ENCODE data around the gene MAD1L1.

DNA sequence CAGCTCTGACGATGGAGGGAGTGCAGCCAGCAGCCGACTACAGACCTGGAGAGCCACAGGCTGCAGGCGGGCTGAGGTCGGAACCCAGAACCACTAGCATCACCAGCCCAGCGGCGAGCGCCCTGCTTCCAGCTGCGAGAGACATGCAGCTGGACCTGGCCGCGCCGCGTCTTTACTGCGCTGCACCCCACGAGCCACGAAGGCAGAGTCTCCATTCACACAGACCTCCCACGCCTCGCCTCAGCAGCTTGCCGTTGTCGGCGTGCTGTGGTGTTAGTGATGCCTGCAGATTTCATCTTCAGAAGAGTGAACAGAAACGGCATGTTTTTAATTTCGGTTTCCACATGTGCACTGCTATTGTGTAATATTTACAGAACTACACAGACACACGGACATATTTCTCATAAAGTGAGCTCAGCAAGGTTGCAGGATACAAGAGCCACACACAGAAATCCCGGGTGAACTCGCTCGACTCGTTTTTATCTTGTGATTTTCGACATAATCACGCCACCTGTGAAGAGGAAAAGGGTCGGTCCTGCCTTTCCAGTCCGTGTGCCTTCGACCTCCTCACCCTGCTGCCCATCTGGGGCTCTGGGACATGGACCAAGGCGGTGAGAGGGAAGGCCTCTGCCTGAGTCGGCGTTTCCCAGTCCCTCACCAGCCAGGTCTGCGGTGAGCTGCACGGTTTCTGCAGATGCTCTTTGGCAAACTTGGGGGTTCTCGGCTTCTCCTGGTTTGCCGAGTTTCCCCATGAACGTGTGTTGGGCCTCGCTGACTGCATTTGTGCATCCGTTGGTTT is 310.5 kb downstream of the MAD1L1 start:
- TF ChIP-seq POLR2AphosphoS5 (IDR thresholded peaks at IDR 0.05) (no peak), EP300 (IDR thresholded peaks at IDR 0.05) (no peak), POLR2A (IDR thresholded peaks at IDR 0.05) (no peak)
- TF ChIP-seq, protein P1, sequence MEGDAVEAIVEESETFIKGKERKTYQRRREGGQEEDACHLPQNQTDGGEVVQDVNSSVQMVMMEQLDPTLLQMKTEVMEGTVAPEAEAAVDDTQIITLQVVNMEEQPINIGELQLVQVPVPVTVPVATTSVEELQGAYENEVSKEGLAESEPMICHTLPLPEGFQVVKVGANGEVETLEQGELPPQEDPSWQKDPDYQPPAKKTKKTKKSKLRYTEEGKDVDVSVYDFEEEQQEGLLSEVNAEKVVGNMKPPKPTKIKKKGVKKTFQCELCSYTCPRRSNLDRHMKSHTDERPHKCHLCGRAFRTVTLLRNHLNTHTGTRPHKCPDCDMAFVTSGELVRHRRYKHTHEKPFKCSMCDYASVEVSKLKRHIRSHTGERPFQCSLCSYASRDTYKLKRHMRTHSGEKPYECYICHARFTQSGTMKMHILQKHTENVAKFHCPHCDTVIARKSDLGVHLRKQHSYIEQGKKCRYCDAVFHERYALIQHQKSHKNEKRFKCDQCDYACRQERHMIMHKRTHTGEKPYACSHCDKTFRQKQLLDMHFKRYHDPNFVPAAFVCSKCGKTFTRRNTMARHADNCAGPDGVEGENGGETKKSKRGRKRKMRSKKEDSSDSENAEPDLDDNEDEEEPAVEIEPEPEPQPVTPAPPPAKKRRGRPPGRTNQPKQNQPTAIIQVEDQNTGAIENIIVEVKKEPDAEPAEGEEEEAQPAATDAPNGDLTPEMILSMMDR (IDR thresholded peaks at IDR 0.05), result no peak
